Colonic mucosa (tissue), 4 donors: ENCODE measurements around the gene XPO1. TPM values are rescaled to one million over a fixed set of nuclear protein-coding genes. Genes with fewer than 3 reads are reported as not detected.
"Not testable (repeated sequence)": the region's sequence is repeated elsewhere in the genome, so short reads cannot be mapped to it uniquely, and the experiment has no call there.

Experiments
- DNase-seq: peaks from one replicate; pipeline ENCODE4 v3.0.0-alpha.2; 2020
- H3K27ac ChIP-seq: fragments of 200-600 bp; one replicate; pipeline ENCODE4 v1.8.0; 2021
- H3K27me3 ChIP-seq: fragments of 200-600 bp; one replicate; pipeline ENCODE4 v1.8.0; 2021
- H3K36me3 ChIP-seq: fragments of 200-600 bp; one replicate; pipeline ENCODE4 v1.8.0; 2021
- H3K4me1 ChIP-seq: fragments of 200-600 bp; one replicate; pipeline ENCODE4 v1.8.0; 2021; ENCODE audit warnings: mild to moderate bottlenecking
- H3K4me3 ChIP-seq: fragments of 200-600 bp; one replicate; pipeline ENCODE4 v1.8.0; 2021
- H3K9ac ChIP-seq, 2 donors: one replicate each; pipeline ENCODE4 v1.7.0; 2013; ENCODE audit warnings: control low read depth in 2 of 2, low read depth in 2 of 2, low read length in 2 of 2
- H3K9me3 ChIP-seq: fragments of 200-600 bp; one replicate; pipeline ENCODE4 v1.8.0; 2021
- intact Hi-C: fragments of 100-400 bp; cut with DNase I; formaldehyde crosslinking; loops from one replicate; pipeline ENCODE4 v1.14.1; 2022
- total RNA-seq, 2 donors: library from RNA; stranded (reverse); fragmentation: NEBNext Ultra II Directional in 1 of 2; extraction: Animal tissue kit (Norgen Biotek cat#: 25700) in 1 of 2; gene quantifications; one replicate each; pipeline ENCODE4 v1.2.1, GENCODE V29; 2021
- TF ChIP-seq, protein P1 (sequence below): fragments of 200-600 bp; IDR thresholded peaks from one replicate; pipeline ENCODE4 v1.8.0; 2022; ENCODE audit warnings: antibody characterized with exemption, mild to moderate bottlenecking
- donor health status: healthy.
- donor health status: DM: no; HTN: no; CAD: no.
- donor health status: DM: no; HTN: no; CAD: no.

The XPO1 gene
- total RNA-seq, 2 donors from 2014 or later = 84.4 to 152 TPM

DNA sequence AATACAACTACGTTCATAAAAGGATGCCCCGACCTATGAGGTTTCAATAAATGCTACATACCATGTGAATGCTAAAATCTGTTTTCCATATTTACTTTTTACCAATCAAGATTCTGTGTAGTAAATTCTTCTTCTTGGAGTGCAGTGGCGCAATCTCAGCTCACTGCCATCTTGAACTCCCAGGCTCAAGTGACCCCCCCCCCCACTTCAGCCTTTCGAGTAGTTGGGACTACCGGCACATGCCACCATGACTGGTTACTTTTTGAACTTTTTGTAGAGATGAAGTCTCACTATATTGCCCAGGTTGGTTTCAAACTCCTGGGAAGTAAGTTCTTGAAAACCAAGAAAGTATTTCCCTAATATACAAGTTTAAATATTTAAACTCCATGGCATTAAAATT lies 52.9 kb downstream of the XPO1 start:
- no peak overlapping the region for H3K27ac ChIP-seq
- peaks cover 9% of the 10 kb centered on the region for H3K36me3 ChIP-seq
- intact Hi-C loops = no loop called here
- H3K4me1 ChIP-seq = no peaks in the 10 kb centered on the region
- H3K27me3 ChIP-seq = no peaks in the 10 kb centered on the region
- DNase-seq = no peak
- no peak overlapping the region for H3K9ac ChIP-seq
- H3K9me3 ChIP-seq = no peaks in the 10 kb centered on the region
- H3K4me3 ChIP-seq = no peak overlapping the region
- TF ChIP-seq, protein P1, sequence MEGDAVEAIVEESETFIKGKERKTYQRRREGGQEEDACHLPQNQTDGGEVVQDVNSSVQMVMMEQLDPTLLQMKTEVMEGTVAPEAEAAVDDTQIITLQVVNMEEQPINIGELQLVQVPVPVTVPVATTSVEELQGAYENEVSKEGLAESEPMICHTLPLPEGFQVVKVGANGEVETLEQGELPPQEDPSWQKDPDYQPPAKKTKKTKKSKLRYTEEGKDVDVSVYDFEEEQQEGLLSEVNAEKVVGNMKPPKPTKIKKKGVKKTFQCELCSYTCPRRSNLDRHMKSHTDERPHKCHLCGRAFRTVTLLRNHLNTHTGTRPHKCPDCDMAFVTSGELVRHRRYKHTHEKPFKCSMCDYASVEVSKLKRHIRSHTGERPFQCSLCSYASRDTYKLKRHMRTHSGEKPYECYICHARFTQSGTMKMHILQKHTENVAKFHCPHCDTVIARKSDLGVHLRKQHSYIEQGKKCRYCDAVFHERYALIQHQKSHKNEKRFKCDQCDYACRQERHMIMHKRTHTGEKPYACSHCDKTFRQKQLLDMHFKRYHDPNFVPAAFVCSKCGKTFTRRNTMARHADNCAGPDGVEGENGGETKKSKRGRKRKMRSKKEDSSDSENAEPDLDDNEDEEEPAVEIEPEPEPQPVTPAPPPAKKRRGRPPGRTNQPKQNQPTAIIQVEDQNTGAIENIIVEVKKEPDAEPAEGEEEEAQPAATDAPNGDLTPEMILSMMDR = no peak

DNA sequence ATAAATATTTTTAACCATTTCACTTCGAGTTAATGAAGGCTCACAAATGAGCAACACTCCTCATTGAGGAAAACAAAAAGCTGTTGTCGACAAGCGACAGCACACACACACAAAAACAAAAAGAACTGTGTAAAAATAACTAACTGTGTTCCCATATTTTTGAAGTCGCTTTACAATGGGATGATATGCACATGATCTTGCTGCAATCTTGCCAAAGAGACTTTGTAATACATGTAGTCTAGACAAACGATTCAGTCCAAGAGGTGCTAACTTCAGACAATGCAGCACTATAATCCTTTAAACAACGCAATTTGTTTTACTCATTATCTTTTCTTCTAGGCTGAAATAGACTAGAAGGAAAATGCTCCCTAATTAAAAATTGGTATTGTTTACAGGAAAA lies 60.1 kb downstream of the XPO1 start:
- H3K27ac ChIP-seq = no peak overlapping the region
- no peak for DNase-seq
- H3K27me3 ChIP-seq = no peaks in the 10 kb centered on the region
- peaks cover 4% of the 10 kb centered on the region for H3K36me3 ChIP-seq
- H3K4me1 ChIP-seq = no peaks in the 10 kb centered on the region
- TF ChIP-seq, protein P1 = no peak
- no peak overlapping the region for H3K9ac ChIP-seq
- H3K9me3 ChIP-seq = no peaks in the 10 kb centered on the region
- H3K4me3 ChIP-seq = no peak overlapping the region
- intact Hi-C loops = no loop called here

DNA sequence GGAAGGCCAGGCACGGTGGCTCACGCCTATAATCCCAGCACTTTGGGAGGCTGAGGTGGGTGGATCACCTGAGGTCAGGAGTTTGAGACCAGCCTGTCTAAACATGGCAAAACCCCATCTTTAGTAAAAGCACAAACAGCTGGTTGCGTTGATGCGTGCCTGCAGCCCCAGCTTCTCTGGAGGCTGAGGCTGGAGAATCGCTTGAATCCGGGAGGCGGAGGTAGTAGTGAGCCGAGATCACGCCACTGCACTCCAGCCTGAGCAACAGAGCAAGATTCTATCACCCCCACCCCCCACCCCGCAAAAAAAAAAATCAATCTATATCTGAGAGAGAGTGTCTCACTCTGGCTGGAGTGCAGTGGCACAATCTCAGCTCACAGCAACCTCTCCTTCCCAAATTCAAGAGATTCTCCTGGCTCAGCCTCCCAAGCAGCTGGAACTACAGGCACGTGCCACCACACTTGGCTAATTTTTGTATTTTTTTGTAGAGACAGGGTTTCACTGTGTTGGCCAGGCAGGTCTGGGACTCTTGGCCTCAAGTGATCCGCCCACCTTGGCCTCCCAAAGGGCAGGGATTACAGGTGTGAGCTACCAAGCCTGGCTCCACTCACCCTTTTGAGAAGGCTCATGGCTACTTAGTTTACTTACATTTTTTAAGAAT lies 61.1 kb downstream of the XPO1 start:
- H3K27me3 ChIP-seq, H3K4me1 ChIP-seq, intact Hi-C loops, H3K27ac ChIP-seq, DNase-seq, H3K4me3 ChIP-seq, H3K36me3 ChIP-seq, H3K9ac ChIP-seq, H3K9me3 ChIP-seq: not testable (repeated sequence)

DNA sequence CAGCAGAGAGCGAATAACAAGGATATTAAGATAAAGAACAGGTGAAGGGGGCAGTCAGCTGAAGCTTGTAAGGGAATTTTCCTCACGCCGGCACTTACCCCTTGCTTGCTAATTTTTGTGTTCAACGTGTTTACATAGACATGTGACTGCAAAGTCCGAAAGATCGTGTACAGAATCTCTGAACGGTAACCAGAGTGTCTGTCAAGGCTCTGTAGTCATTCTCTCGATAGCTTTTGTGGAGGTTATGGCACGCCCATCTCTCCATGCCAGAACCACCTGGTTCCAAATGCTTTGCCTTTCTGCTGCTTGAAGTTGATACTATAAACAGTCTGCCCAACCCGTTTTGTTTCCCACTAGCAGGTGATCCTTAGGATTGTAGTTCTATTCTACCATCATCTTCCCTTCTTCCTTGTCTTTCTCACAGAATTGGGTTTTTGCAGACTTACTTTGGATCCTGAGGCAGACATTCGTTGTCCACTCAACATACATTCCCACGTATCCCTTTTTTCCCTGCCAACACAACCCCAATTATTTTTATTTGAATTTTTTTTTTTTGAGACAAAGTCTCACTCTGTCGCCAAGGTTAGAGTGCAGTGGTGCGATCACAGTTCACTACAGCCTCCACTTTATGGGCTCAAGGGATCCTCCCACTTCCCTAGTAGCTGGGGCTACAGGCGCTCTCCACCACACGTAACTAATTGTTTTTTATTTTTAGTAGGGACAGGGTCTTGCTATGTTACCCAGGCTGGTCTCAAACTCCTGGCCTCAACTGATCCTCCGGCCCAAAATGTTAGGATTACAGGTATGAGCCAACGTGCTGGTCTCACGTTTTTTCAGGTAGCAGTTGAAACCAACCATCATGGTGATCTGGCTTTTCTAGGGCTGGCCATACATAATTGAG lies 66.0 kb downstream of the XPO1 start:
- Histone ChIP-seq H3K27ac (peak overlapping the region; percentile 98), H3K36me3 (no peaks in the 10 kb centered on the region), H3K27me3 (no peaks in the 10 kb centered on the region), H3K9ac (peak overlapping the region; percentile 70 to 98), H3K4me3 (peak overlapping the region; percentile 70), H3K4me1 (peaks cover 5% of the 10 kb centered on the region), H3K9me3 (no peaks in the 10 kb centered on the region)
- intact Hi-C loops = loop anchor here (5.0 kb wide), 1 partner anchor 65 kb away; the partner anchor contains the start of gene XPO1
- DNase-seq = peak; percentile 49
- TF ChIP-seq, protein P1 = no peak

DNA sequence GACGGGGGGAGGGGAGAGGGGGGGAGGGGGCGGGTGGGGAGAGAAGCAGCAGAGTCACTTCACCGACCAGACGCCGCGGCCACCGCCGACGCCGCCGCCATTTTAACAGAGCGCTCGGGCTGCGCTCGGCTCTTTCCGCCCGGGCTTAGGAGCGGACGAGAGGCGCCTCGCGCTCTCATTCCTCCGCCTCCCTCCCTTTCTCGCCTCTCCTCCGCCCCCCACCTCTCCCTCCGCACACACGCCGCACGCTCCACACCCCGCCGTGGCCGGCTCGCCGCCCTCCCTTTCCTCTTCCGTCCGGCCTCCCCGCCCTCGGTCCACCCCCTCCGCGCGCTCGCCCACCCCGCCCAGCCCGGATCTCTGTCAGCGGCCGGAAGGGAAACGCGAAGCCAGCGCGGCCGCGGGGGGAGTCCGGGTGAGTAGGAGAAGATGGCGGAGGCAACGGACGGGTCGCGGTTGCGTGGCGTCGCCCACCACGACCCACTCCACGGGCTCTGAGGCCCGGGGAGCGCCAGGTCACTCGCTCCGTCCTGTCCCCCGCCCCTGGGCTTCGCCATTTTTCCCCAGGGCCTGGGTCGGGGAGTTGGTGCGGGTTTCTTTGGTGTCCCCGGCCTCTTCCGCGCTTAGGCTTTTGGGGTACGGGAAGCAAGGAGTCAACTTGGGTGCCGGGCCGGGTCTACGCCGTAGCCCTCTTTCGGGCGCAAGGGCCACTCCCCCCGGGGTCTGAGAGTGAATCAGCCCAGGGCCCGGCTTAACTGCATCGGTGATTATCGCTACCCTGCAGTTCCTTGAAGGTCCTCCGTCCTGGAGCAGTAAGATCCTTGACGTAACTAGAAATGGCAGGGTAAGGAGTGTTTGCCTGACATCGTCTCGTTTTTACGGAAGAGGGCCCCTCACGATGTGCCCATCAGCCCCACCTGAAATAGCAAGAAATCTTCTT lies 66.9 kb downstream of the XPO1 start, which contains the start of gene USP34:
USP34 (minus strand) TSS at position 123 of the 940 bp plus-strand sequence. CDS start 395 bp downstream, outside the sequence.
- peak within 1 kb of the TSS; percentile 98 for H3K27ac ChIP-seq
- peak within 1 kb of the TSS; percentile 70 for H3K4me3 ChIP-seq
- no peaks in the 10 kb centered on the region for H3K9me3 ChIP-seq
- H3K27me3 ChIP-seq = no peaks in the 10 kb centered on the region
- H3K36me3 ChIP-seq = no peaks in the 10 kb centered on the region
- H3K4me1 ChIP-seq = peaks cover 5% of the 10 kb centered on the region
- TF ChIP-seq, protein P1 = no peak
- DNase-seq = peak; percentile 95
- intact Hi-C loops = loop anchor here (5.0 kb wide), 1 partner anchor 66 kb away; the partner anchor contains the start of gene XPO1
- peak within 1 kb of the TSS; percentile 76 to 98 for H3K9ac ChIP-seq
